ENCODE results near the gene HSD3B1. TPM values are rescaled to one million over a fixed set of nuclear protein-coding genes. Genes with fewer than 3 reads are reported as not detected.

HSD3B1 gene
- total RNA-seq, 1 experiment from 2014 or later: not detected

DNA sequence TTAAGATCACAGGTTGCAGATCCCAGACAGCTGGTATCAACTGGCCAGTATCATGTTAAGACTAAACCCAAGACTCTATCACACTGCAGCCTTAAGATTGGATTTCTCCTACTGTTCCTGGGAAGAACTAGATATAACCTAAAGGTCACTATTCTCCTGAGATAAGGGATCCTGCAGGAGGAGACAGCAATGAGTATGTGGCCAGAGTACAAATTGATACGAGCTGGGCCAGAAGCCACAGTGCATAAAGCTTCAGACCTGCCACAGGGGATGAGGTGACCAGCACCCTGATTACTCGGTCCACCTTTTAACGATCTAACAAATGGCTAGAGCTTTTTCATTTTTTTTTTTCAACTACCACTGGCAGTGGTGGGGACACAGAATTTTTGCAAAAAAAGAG is 31.0 kb downstream of the HSD3B1 start:
- BruUV-seq (replicated peaks): no TSS peak
- Histone ChIP-seq H3F3A (ENCODE audit: low read length, unreplicated experiment) (no peaks in the 10 kb centered on the region), H3K27me3 (ENCODE audit: low read length) (no peaks in the 10 kb centered on the region), H3K9me2 (replicated peaks; ENCODE audit: low read length) (no peaks in the 10 kb centered on the region), H3K36me3 (ENCODE audit: low read depth, low read length) (no peaks in the 10 kb centered on the region), H3K9me3 (ENCODE audit: low read length) (no peaks in the 10 kb centered on the region), H3K9ac (ENCODE audit: low read length) (no peak overlapping the region), H3K27ac (ENCODE audit: low read length) (no peak overlapping the region), H3K79me2 (ENCODE audit: low read length) (no peaks in the 10 kb centered on the region), H3K4me3 (ENCODE audit: low read length) (no peak overlapping the region), H3K4me2 (ENCODE audit: low read length) (no peak overlapping the region), H2AFZ (ENCODE audit: low read length) (no peak overlapping the region), H4K20me1 (ENCODE audit: low read length) (no peaks in the 10 kb centered on the region), H3K4me1 (ENCODE audit: insufficient read depth, low read length) (peaks cover 27% of the 10 kb centered on the region)
- CTCF ChIA-PET: no interaction called here
- no peak for TF ChIP-seq EZH2 (IDR thresholded peaks at IDR 0.05; ENCODE audit: low read length, unreplicated experiment)
- TF ChIP-seq, protein P1, sequence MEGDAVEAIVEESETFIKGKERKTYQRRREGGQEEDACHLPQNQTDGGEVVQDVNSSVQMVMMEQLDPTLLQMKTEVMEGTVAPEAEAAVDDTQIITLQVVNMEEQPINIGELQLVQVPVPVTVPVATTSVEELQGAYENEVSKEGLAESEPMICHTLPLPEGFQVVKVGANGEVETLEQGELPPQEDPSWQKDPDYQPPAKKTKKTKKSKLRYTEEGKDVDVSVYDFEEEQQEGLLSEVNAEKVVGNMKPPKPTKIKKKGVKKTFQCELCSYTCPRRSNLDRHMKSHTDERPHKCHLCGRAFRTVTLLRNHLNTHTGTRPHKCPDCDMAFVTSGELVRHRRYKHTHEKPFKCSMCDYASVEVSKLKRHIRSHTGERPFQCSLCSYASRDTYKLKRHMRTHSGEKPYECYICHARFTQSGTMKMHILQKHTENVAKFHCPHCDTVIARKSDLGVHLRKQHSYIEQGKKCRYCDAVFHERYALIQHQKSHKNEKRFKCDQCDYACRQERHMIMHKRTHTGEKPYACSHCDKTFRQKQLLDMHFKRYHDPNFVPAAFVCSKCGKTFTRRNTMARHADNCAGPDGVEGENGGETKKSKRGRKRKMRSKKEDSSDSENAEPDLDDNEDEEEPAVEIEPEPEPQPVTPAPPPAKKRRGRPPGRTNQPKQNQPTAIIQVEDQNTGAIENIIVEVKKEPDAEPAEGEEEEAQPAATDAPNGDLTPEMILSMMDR (conservative IDR thresholded peaks at IDR 0.05; ENCODE audit: low read depth, low read length): no peak
- intact Hi-C loops (cut with micrococcal nuclease): loop anchor here (10.0 kb wide), 1 partner anchor 53 kb away; no protein-coding TSS in a partner anchor
- DNase-seq (no peak), ATAC-seq (no peak)
- POLR2A ChIA-PET (ENCODE audit: unreplicated experiment): no interaction called here

DNA sequence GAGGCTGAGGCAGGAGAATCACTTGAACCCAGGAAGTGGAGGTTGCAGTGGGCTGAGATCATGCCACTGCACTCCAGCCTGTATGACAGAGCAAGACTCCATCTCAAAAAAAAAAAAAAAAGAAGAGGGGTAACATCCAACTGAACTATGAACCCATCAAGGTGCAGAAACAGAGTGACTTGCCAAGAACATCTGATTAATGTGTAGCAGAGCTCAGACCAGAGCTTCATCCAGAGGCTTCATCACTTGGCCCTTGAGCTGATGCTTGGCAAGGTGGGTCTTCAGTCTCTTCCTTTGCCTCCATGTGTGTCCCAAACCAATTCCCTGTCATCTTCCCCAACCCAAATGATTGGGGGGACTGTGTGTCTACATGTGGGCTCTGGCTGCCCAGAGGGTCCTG is 32.6 kb downstream of the HSD3B1 start:
- DNase-seq (no peak), ATAC-seq (no peak)
- BruUV-seq (replicated peaks): no TSS peak
- CTCF ChIA-PET: no interaction called here
- Histone ChIP-seq H3K4me1 (ENCODE audit: insufficient read depth, low read length) (peaks cover 33% of the 10 kb centered on the region), H3K9me2 (replicated peaks; ENCODE audit: low read length) (no peaks in the 10 kb centered on the region), H2AFZ (ENCODE audit: low read length) (no peak overlapping the region), H3K4me2 (ENCODE audit: low read length) (no peak overlapping the region), H3K27me3 (ENCODE audit: low read length) (no peaks in the 10 kb centered on the region), H3K9me3 (ENCODE audit: low read length) (no peaks in the 10 kb centered on the region), H3K27ac (ENCODE audit: low read length) (no peak overlapping the region), H3K4me3 (ENCODE audit: low read length) (no peak overlapping the region), H3K79me2 (ENCODE audit: low read length) (no peaks in the 10 kb centered on the region), H4K20me1 (ENCODE audit: low read length) (no peaks in the 10 kb centered on the region), H3F3A (ENCODE audit: low read length, unreplicated experiment) (no peaks in the 10 kb centered on the region), H3K9ac (ENCODE audit: low read length) (no peak overlapping the region), H3K36me3 (ENCODE audit: low read depth, low read length) (no peaks in the 10 kb centered on the region)
- POLR2A ChIA-PET (ENCODE audit: unreplicated experiment): no interaction called here
- TF ChIP-seq, protein P1 (conservative IDR thresholded peaks at IDR 0.05; ENCODE audit: low read depth, low read length): no peak
- TF ChIP-seq EZH2phosphoT487 (IDR thresholded peaks at IDR 0.05; ENCODE audit: borderline replicate concordance, low read length) (no peak), EZH2 (IDR thresholded peaks at IDR 0.05; ENCODE audit: low read length, unreplicated experiment) (no peak)
- intact Hi-C loops (cut with micrococcal nuclease): loop anchor here (10.0 kb wide), 1 partner anchor 55 kb away; no protein-coding TSS in a partner anchor

DNA sequence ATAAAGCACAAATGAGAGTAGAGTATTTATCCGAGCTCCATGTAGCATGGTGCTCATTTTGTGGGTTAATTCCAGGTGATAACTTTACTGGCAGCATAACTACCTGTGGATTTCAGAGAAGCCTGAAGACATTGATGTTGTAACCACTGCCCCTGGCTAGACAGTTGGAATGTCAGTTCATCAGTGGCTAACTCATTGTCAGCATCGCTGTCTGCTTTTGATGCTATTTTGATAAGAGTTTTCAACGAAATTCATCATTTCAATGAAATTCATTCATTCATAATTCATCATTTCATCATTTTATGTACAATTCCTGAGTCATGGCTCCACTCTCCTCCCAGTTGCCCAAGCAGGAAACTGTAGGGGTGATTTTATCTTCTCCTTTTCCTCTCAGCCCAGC is 34.4 kb downstream of the HSD3B1 start:
- Histone ChIP-seq H3F3A (ENCODE audit: low read length, unreplicated experiment) (no peaks in the 10 kb centered on the region), H3K4me3 (ENCODE audit: low read length) (peak overlapping the region; percentile 57; the same call in 1 of the 2 replicates), H2AFZ (ENCODE audit: low read length) (peak overlapping the region; percentile 40), H3K9me3 (ENCODE audit: low read length) (no peaks in the 10 kb centered on the region), H3K9me2 (replicated peaks; ENCODE audit: low read length) (no peaks in the 10 kb centered on the region), H3K4me2 (ENCODE audit: low read length) (peak overlapping the region; percentile 78), H3K27me3 (ENCODE audit: low read length) (no peaks in the 10 kb centered on the region), H3K9ac (ENCODE audit: low read length) (no peak overlapping the region), H3K36me3 (ENCODE audit: low read depth, low read length) (no peaks in the 10 kb centered on the region), H3K27ac (ENCODE audit: low read length) (peak overlapping the region; percentile 92), H3K4me1 (ENCODE audit: insufficient read depth, low read length) (peaks cover 33% of the 10 kb centered on the region), H4K20me1 (ENCODE audit: low read length) (no peaks in the 10 kb centered on the region), H3K79me2 (ENCODE audit: low read length) (no peaks in the 10 kb centered on the region)
- ATAC-seq: no peak
- ChIA-PET POLR2A (ENCODE audit: unreplicated experiment) (no interaction called here), CTCF (no interaction called here)
- TF ChIP-seq EZH2 (IDR thresholded peaks at IDR 0.05; ENCODE audit: low read length, unreplicated experiment) (no peak), EZH2phosphoT487 (IDR thresholded peaks at IDR 0.05; ENCODE audit: borderline replicate concordance, low read length) (no peak)
- TF ChIP-seq, protein P1 (conservative IDR thresholded peaks at IDR 0.05; ENCODE audit: low read depth, low read length): no peak
- DNase-seq: peak; percentile 77
- no TSS peak for BruUV-seq (replicated peaks)
- intact Hi-C loops (cut with micrococcal nuclease): no loop called here

All from PC-3 (cell line).